Coronary artery (tissue), 2 donors: ENCODE data around the gene BIN2.

ENCODE experiments used
- DNase-seq: peaks from one replicate; pipeline ENCODE4 v3.0.0-alpha.2; 2017; ENCODE audit warnings: low spot score
- H3K27ac ChIP-seq, 2 donors: fragments of 200-600 bp; sonication (generic); one replicate each; pipeline ENCODE4 v1.5.1; 2016 to 2019
- H3K4me3 ChIP-seq: fragments of 200-600 bp; sonication (generic); 2 replicates; pipeline ENCODE4 v1.5.1; 2016; ENCODE audit warnings: mild to moderate bottlenecking, moderate library complexity
- TF ChIP-seq, protein P1 (sequence below): fragments of 200-600 bp; sonication (generic); IDR thresholded peaks from one replicate; pipeline ENCODE4 v1.5.1; 2019; ENCODE audit warnings: antibody characterized with exemption

The BIN2 gene

DNA sequence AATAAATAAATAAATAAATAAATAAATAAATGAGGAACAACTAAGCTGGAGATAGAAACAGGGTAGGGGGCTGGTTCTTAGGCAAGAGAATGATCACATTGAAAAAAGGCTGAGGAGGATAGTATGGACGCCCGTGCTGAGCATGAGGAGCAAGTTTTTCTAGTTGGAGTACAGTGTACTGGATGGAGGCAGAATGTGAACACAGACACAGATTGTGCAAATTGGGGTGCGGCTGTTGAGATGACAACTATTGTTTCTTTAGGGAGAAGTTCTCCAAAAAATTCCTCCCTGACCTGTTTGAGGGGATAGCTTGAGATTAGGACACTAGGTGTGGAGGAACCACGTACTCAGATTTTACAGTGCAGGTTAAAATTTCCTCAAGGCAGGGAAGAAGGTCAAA lies 979 bp upstream of the BIN2 start:
- Histone ChIP-seq H3K27ac (no peak overlapping the region), H3K4me3 (no peak overlapping the region)
- TF ChIP-seq, protein P1, sequence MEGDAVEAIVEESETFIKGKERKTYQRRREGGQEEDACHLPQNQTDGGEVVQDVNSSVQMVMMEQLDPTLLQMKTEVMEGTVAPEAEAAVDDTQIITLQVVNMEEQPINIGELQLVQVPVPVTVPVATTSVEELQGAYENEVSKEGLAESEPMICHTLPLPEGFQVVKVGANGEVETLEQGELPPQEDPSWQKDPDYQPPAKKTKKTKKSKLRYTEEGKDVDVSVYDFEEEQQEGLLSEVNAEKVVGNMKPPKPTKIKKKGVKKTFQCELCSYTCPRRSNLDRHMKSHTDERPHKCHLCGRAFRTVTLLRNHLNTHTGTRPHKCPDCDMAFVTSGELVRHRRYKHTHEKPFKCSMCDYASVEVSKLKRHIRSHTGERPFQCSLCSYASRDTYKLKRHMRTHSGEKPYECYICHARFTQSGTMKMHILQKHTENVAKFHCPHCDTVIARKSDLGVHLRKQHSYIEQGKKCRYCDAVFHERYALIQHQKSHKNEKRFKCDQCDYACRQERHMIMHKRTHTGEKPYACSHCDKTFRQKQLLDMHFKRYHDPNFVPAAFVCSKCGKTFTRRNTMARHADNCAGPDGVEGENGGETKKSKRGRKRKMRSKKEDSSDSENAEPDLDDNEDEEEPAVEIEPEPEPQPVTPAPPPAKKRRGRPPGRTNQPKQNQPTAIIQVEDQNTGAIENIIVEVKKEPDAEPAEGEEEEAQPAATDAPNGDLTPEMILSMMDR, result no peak
- no peak for DNase-seq

DNA sequence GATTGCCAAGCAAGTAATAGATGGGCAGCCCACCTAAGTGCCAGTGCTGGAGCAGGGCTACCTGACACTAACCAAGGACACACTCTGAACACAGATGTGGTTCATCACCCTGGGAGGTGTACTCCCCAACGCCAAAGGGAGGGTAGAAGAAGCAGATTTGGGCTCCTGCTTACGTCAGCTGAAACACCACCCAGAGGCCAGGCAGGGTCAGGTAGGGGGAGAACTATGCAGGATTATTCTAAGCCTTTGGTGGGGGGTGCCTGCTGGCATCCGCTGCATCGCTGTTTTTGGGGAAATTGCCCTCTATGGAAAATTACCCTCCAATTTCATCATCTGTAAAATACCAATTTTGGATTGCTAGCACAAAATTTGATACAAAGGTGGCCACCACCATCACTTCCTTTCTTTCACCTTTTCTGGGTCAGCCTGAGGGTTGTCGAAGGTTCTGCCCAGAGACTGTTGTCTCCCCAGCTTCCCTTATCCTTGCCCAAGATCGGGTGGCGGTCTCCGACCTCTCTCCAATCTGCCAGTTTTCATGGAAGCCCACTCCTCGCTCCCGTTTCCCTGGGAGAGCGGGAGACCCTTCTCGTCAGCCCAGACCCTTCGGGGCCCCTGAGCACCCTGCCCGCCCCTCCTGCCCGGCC lies 535 bp downstream of the BIN2 start:
- peak overlapping the region in 1 of 2 donors; percentile 70 for H3K27ac ChIP-seq
- H3K4me3 ChIP-seq, result peak overlapping the region; percentile 59
- no peak for DNase-seq
- TF ChIP-seq, protein P1, result no peak

GRCh38 chr12:51322452-51322851 lies 1.5 kb downstream of the BIN2 start:
- no peak for DNase-seq
- H3K4me3 ChIP-seq, result no peak overlapping the region
- TF ChIP-seq, protein P1, result no peak
- H3K27ac ChIP-seq, result no peak overlapping the region

DNA sequence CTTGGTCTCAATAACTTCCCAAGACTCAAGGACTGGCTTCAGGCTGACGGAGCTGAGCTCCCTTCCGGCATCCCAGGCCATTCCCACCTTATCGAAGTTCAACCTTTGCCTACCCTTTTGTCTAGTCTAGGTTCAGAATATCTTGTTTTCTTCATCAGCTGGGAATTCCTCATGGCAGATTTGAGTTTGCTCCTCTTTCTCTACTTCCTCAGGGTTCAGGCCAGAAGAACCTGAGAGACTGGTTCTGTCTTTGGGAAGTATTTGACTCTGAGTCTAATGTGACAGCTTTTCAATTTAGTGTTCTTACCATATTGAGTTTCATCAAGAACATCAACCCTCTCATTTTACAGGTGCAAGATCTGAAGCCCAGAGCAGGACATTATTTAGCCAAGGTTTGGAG lies 2.1 kb downstream of the BIN2 start:
- H3K4me3 ChIP-seq, result no peak overlapping the region
- DNase-seq, result no peak
- TF ChIP-seq, protein P1, result no peak
- no peak overlapping the region for H3K27ac ChIP-seq

DNA sequence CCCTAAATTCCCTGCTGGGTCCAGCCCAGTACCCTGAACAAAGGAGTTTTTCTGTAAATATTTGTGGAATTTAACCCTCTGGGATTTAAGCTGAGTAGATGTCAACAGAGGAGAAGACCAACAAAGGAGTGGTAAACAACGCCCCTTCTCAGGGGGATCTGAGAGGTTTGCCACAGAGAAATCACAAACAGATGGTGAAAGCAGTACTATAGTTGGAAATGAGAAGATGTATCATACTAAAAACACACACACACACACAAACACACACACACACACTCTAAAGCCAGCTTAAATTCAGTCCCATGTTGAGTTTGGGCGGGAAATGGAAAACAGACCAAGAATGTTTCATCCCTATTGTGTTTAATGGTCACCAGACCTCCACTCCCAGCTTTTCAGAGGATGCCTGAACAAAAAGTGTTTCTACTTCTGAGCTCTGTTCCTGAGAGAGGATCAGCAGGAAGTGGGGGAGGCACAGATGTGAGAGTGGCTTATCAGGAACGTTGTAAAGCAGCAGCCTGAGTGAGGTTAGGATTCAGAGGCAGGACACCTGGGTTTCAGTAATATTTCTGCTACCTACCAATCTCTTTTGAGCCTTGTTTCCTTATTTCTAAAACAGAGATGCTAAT lies 3.2 kb downstream of the BIN2 start:
- no peak for DNase-seq
- no peak overlapping the region for H3K4me3 ChIP-seq
- no peak overlapping the region for H3K27ac ChIP-seq
- TF ChIP-seq, protein P1, result no peak

DNA sequence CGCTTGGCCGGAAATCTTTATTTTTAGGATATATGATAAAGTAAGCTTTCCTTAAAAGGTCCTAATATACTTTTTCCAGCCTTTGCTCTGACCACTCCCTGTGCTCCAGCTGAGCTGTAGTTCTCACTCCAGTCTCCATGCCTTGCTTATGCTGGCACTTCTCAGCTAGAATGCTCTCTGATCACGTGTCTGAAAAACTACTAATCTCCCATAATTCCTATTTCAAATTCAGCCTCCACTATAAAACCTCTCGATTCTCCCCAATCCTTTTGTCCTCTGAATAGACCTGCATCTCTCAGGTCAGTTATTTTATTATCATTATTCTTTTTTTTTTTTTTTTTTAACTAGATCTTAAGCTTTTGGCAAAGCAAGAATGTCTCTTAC lies 3.7 kb downstream of the BIN2 start:
- no peak overlapping the region for H3K4me3 ChIP-seq
- DNase-seq, result no peak
- no peak overlapping the region for H3K27ac ChIP-seq
- TF ChIP-seq, protein P1, result no peak
